Peyer's patch (tissue), 4 donors: Measurements from ENCODE around the gene MARVELD3. TPM values are rescaled to one million over a fixed set of nuclear protein-coding genes. Genes with fewer than 3 reads are reported as not detected.
A peak's percentile ranks its signal among the peaks of the same experiment; 100 is the strongest.

Source experiments
- DNase-seq, 3 donors: peaks; one replicate each; pipeline ENCODE4 v3.0.0-alpha.2; 2017 to 2019
- H3K27ac ChIP-seq, 4 donors: fragments of 200-600 bp; sonication (generic); one replicate each; pipeline ENCODE4 v1.5.1; 2016 to 2019
- H3K27me3 ChIP-seq, 2 donors: fragments of 200-600 bp; sonication (generic); one replicate each; pipeline ENCODE4 v1.5.1; 2019
- H3K36me3 ChIP-seq, 3 donors: fragments of 200-600 bp; sonication (generic); one replicate each; pipeline ENCODE4 v1.5.1; 2016 to 2019
- H3K4me1 ChIP-seq, 4 donors: fragments of 200-600 bp; sonication (generic); one replicate each; pipeline ENCODE4 v1.5.1; 2016 to 2019
- H3K4me3 ChIP-seq, 4 donors: fragments of 200-600 bp; sonication (generic); 1 replicate in 3 of 4; 2 replicates in 1 of 4; pipeline ENCODE4 v1.5.1; 2016 to 2019; ENCODE audit warnings: mild to moderate bottlenecking in 1 of 4
- H3K9me3 ChIP-seq, 4 donors: fragments of 200-600 bp; sonication (generic); one replicate each; pipeline ENCODE4 v1.5.1; 2016 to 2019; ENCODE audit warnings: mild to moderate bottlenecking in 1 of 4
- CTCF ChIP-seq, 6 experiments: fragments of 450-650 bp in 4 of 6; fragments of 200-600 bp in 2 of 6; sonication (generic) in 1 of 6; IDR thresholded peaks; one replicate each; pipeline ENCODE4 v1.5.1; 2017 to 2019; ENCODE audit warnings: antibody characterized with exemption in 6 of 6, mild to moderate bottlenecking in 3 of 6, moderate library complexity in 1 of 6
- POLR2A ChIP-seq, 2 donors: fragments of 450-650 bp; IDR thresholded peaks; one replicate each; pipeline ENCODE4 v1.5.1; 2017; ENCODE audit warnings: antibody characterized with exemption in 2 of 2, mild to moderate bottlenecking in 2 of 2, moderate library complexity in 2 of 2
- total RNA-seq, 4 donors: library from RNA; depleted of rRNA; stranded (reverse); fragments of >200 nt; gene quantifications; one replicate each; pipeline ENCODE4 v1.1.0, GENCODE V29; 2016

The MARVELD3 gene
- total RNA-seq, 4 donors from 2014 or later = 66.0 to 167 (median 154) TPM

DNA sequence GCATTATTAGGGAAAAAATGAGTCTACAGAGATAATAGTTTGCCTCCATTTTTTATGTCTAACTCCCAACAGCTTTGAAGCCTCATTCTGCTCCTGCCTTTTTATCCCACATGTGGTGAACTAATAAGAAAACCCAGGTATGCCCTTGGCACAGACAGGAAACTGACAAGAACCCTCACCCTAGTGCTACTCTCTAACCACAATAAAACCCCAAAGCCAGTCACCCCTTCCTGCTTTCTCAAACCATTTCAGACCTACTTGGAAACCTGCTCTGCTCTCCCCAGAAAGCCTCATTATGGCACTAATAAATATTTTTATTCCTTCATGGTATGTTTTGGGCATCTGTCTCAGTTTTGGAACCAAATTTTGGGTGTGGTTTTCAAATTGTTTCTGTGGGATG, 3.9 kb upstream of the MARVELD3 start:
- Histone ChIP-seq H3K4me1 (peaks cover 0 to 14% (median 8%) of the 10 kb centered on the region in 4 donors), H3K36me3 (no peaks in the 10 kb centered on the region), H3K27ac (no peak overlapping the region), H3K27me3 (peaks cover 0 to 10% of the 10 kb centered on the region in 2 donors), H3K9me3 (no peaks in the 10 kb centered on the region), H3K4me3 (no peak overlapping the region)
- TF ChIP-seq POLR2A (IDR thresholded peaks at IDR 0.05) (no peak), CTCF (IDR thresholded peaks at IDR 0.05) (no peak)
- no peak for DNase-seq

- H3K9me3 ChIP-seq = no peaks in the 10 kb centered on the region
- H3K4me1 ChIP-seq = peaks cover 0 to 14% (median 8%) of the 10 kb centered on the region in 4 donors
- H3K27ac ChIP-seq = no peak overlapping the region
- H3K27me3 ChIP-seq = peaks cover 0 to 10% of the 10 kb centered on the region in 2 donors
- TF ChIP-seq CTCF (IDR thresholded peaks at IDR 0.05) = no peak
- no peak for TF ChIP-seq POLR2A (IDR thresholded peaks at IDR 0.05)
- no peak for DNase-seq
- no peaks in the 10 kb centered on the region for H3K36me3 ChIP-seq
- H3K4me3 ChIP-seq = no peak overlapping the region
Measured at GRCh38 chr16:71623597-71623996, 2.4 kb upstream of the MARVELD3 start.

DNA sequence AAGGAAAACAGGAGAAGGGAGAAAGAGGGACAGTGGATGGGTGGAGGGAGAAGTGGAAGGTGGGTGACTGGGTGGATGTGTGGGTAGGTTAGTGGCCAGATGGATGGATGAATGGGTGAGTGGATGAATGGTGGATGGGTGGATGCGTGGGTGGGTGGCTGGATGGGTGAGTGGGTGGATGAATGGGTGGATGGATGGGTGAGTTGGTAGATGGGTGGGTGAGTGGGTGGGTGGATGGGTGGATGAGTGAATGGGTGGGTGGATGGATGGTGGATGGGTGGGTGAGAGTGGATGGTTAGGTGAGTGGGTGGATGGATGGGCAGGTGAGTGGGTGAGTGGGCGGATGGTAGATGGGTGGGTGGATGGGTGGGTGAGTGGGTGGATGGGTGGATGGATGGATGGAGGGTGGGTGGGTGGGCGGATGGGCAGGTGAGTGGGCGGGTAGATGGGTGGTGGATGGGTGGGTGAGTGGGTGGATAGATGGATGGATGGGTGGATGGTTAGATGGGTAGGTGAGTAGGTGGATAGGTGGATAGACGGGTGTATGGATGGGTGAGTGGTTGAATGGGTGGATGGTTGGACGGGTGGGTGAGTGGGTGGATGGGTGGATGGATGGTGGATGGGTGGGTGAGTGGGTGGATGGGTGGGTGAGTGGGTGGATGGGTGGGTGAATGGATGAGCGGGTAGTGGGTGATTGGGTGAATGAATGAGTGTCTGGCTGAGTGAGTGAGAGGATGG, 702 bp upstream of the MARVELD3 start:
- Histone ChIP-seq H3K36me3 (no peaks in the 10 kb centered on the region), H3K9me3 (no peaks in the 10 kb centered on the region), H3K27me3 (peaks cover 0 to 10% of the 10 kb centered on the region in 2 donors), H3K4me3 (peak overlapping the region in 3 of 4 donors; percentile 40 to 74 (median 70)), H3K4me1 (peaks cover 0 to 24% (median 8%) of the 10 kb centered on the region in 4 donors), H3K27ac (peak overlapping the region in 2 of 4 donors; percentile 83 to 90)
- DNase-seq = no peak
- TF ChIP-seq CTCF (IDR thresholded peaks at IDR 0.05) = no peak
- no peak for TF ChIP-seq POLR2A (IDR thresholded peaks at IDR 0.05)

- Histone ChIP-seq H3K27ac (peak overlapping the region in 3 of 4 donors; percentile 83 to 94 (median 90)), H3K36me3 (peaks cover 0 to 11% (median 0%) of the 10 kb centered on the region in 3 donors), H3K27me3 (peaks cover 0 to 10% of the 10 kb centered on the region in 2 donors), H3K4me1 (peaks cover 0 to 24% (median 8%) of the 10 kb centered on the region in 4 donors), H3K4me3 (peak overlapping the region; percentile 40 to 74 (median 58)), H3K9me3 (no peaks in the 10 kb centered on the region)
- DNase-seq = peak in 2 of 3 donors; percentile 90 to 94
- TF ChIP-seq POLR2A (IDR thresholded peaks at IDR 0.05) (peak; percentile 56 to 77), CTCF (IDR thresholded peaks at IDR 0.05) (no peak)
Measured at GRCh38 chr16:71626858-71627213, 852 bp downstream of the MARVELD3 start.

GRCh38 chr16:71627731-71628181, 1.8 kb downstream of the MARVELD3 start:
- H3K27ac ChIP-seq = peak overlapping the region in 3 of 4 donors; percentile 83 to 94 (median 90)
- no peak for TF ChIP-seq CTCF (IDR thresholded peaks at IDR 0.05)
- no peak for TF ChIP-seq POLR2A (IDR thresholded peaks at IDR 0.05)
- peak overlapping the region in 3 of 4 donors; percentile 40 to 74 (median 70) for H3K4me3 ChIP-seq
- peaks cover 0 to 10% of the 10 kb centered on the region in 2 donors for H3K27me3 ChIP-seq
- peaks cover 0 to 11% (median 0%) of the 10 kb centered on the region in 3 donors for H3K36me3 ChIP-seq
- H3K4me1 ChIP-seq = peaks cover 0 to 24% (median 8%) of the 10 kb centered on the region in 4 donors
- peak in 1 of 3 donors; percentile 54 for DNase-seq
- no peaks in the 10 kb centered on the region for H3K9me3 ChIP-seq
